Fibroblast of skin of abdomen (primary cell): Measurements from ENCODE around the gene PBX1.

Source experiments
- DNase-seq: peaks from one replicate; pipeline ENCODE4 v3.0.0-alpha.2; 2013

The PBX1 gene

DNA sequence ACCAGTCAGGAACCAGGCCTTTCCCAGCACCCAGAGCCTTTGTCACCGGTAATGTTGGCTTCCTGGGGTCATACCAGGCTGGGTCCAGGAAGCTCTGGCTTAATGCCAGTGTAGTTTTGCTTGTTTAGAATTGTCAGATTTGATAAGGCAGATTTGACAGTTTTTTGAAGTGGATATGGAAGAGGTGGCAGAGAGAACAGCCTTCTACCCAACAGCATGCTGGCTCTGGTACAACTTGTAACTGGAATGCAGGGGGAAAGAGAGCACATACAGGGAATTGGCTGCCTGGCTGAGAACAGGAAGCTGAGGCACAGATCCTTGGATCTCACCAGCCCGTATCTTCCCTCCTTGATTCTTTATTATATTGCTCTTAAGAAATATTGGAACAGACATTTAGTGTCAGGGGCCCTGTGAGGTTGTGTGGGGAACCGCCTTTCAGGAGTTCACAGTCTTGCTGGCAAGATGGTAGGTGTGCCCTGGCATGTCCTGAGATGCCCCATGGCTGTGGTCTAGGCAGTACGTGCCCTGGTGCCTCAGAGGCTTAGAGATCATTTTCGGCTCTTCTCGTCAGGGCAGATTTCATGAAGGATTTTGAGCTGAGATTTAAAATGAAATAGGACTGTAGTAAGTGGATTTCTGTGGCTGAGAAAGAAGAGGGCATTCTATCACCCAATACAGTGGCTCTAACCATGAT is 227.0 kb downstream of the PBX1 start:
- DNase-seq = no peak

DNA sequence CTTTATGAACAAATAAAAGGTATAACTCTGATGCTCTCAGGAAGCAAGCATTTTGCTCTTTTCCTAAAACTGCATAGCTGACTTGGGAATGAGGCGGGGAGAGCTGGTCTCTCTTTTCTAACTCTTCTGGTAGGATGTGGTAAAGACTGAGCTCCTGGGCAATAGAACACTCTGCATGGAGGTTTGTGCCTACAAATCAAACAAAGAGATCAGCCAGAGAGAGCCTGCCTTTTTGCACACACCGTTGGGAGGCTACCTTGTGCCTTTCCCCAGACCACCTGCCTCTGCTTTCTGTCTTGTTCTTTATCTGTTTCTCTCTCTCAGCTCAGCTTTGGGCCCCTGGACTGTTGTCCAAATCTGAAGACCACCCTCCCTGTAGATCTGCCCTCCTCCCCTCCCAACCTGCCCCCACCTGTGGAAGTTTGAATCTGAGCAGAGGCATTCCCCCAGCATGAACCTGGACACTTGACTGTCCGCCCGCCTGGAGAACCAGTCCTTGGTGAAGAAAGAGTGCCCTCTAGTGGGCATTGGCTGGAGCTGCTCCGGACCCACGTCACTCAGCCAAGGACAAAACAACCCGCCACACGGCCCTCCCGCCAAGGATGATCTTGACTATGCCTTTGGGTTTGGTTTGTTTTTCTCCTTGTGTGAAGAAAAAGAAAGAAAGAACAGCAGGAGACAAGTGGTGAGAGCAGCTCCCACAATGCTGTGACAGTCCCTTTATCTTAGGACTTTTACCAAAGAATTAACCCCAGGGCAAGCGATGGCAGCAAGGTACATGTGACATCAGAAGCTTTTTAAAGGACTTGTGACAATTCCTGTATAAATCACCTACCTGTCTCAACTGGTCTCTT is 228.2 kb downstream of the PBX1 start:
- DNase-seq = peak; percentile 75

DNA sequence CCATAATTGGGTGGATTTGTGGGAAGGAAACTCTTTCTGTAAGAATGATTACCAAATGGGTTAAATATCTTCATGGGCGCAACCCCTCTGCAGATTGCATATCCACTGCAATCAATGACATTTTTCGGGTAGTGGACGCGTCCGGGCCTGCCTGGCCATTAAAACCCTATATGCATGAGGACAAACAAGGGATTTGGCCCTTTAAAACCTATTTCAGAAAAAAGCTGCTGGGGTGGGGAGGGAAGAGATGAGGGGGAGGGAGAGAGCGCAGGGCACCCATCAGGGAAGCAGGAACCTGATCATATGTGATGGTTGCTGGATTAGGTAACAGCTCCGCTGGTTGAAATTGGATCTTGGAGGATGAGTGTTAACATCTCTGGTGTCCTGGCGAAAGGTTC is 228.8 kb downstream of the PBX1 start:
- no peak for DNase-seq

DNA sequence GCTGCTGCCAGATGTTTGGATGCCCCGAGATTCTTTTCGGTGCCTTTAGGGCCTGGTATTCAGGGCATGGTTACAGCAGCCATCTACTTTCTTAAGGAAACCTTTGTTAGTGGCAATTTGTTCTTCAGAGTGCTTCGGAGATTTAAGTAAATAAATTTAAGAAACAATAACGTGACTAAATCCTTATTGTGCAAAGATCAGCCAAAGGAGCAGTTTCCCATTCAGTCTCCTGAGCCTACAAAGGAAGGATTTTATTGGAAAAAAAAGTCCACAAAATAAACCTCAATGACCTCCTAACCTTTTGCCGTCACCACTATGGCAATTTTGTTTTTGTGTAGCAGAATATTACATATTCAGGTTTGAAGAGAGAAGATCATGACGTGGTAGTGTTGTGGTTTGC is 231.1 kb downstream of the PBX1 start:
- no peak for DNase-seq

DNA sequence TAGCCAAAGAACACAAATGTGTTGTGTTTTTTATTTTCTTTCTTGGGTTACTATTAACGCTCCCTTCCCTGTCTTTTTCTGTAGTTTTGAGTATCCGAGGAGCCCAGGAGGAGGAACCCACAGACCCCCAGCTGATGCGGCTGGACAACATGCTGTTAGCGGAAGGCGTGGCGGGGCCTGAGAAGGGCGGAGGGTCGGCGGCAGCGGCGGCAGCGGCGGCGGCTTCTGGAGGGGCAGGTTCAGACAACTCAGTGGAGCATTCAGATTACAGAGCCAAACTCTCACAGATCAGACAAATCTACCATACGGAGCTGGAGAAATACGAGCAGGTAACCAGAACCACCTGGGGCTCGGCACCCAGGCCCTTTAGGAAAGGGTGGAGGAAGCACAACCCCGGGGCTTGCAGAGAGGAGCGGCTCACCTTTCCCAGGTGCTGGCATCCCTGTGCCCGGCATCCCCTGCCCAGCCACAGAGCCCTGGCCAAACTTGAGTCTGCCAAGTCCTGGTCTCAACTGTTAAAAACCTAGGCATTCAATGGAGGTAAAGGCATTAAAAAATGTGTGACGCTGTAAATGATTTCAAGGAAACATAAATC is 233.5 kb downstream of the PBX1 start:
- no peak for DNase-seq

DNA sequence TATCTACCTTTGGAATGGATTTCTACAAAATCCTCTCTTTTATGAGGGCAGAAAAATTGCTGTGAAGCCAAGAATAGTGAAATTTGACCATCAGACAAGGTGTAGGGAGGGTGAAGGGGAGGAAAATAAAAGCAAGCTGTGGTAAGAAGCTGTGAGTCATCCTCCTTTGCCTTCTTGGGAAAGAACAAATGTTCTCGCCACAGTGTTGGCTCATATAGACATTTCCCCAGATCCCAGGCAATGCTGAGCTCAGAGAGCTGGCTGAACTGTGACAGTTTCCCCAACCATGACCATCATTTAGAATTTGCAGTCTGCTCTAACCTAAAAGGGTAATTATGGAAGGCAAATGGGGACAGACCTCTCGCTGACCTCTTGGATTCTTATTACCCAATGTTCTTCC is 235.4 kb downstream of the PBX1 start:
- peak; percentile 88 for DNase-seq

DNA sequence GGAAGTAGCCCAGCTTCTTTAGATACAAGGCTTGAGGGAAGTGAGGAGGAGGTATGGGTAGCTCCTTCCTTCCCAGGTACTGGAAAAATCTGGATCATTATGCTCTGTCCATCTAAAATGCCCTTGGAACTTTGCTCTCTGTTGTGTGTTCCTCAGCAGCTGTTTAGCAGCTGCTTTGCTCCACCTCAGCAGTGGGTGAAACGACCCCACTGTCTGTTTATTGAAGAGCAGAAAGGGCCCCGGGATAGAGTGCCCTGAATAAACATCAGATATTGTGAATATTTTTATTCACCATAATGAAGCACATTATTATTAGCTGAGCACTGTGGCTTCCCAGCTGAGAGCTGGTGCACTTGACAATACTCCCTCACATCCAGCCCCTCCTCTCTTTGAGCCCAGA is 237.9 kb downstream of the PBX1 start:
- no peak for DNase-seq

DNA sequence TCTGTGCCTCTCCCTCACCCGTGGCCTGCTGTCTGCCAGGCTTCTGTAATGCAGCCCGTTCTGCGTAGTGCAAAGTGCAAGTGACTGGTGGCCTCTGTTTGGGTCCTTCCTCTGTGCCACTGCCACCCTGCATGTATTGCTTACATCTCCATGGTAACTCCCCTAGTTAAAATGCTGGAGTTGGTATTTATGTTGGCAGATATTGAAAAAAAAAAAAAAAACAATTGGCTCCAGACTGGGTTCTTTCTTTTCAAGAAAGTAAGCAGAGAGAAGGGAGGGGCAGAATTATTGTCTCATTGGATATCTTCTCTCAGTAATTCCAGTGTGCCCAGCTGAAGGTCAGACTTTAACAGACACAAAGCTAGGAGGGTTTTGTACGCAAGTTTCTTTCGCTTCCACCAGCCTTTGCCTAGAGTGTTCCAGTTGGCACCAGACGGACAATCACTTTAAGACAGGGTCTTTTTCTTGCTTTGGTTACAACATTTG is 242.3 kb downstream of the PBX1 start:
- DNase-seq = no peak

DNA sequence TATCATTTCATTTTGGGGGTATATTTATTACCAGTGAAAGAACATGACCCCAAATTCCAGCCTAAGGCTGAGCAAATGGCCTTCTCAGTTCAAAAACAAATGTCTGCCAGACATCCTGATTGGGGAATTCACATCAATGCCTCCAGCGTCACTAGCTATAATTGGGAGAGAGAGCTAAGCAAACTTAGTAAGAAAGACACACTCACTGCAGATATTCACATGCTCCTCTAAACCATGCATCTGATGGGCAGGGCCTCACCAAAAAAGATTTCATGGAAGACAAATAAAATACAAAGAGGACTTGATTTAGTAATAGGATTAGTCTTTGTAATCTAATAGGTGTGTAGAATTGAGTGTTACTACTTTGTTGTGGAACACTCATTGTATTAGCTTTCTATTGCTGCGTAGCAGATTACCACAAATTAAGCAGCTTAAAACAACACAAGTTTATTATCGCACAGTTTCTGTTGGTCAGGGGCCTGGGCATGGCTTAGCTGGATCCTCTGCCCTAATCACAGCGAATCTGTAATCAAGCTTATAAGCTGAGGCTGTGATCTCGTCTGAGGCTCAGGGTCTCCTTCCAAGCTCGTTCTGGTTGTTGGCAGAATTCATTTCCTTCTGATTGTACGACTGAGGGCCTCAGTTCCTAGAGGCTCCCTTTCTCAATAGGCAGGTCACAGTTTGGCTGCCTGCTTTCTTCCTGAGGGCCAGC is 243.0 kb downstream of the PBX1 start:
- no peak for DNase-seq

DNA sequence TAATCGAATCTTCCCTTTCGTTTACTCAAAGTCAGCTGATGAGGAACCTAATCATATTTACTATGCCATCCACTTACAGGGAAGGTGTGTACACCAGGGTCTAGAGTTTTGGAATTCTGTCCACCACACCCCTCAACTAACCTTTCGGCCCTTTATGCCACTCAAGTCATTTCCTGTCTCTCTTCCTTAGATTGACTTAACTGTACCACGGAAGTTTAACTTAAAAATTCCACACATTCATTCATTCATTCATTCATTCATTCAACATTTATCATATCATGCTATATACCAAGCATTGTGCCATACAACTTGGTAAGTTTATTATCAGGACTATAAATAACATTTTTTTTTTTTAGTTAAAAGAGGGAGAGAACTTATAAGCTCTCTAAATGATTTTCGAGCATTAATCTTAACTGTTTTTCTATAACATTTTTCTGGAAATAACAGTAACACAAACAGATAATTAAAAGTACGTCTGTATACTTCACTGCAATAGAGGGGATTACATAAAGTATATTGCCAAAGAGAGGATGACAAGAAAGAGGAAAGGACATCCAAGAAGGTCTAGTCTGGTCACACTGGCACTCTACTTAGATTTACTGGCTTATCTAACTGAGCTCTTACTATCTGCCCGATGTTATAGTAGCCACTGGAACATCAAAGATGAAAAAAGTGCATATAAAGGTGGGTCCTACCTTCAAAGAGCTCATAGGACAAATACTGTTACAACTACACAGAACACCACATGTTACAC is 243.7 kb downstream of the PBX1 start:
- DNase-seq = no peak

DNA sequence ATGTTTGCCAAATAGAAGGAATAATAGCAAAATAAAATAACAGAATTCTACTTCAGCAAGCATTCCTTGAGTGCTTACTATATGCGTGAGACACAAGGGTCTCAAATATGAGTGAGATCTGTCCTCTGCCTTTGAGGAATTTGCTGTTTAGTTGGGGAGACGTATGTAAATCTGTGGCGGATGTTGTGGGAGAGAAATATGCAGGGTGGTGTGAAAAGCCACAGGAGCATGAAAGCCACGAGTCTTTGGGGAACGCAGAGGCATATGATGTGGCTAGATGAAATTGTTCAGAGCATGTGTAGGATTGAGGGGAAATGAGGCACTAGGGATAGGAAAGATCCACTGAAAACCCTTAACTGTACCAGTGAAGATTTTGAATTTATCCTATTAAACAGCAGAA is 244.4 kb downstream of the PBX1 start:
- DNase-seq = peak; percentile 90

DNA sequence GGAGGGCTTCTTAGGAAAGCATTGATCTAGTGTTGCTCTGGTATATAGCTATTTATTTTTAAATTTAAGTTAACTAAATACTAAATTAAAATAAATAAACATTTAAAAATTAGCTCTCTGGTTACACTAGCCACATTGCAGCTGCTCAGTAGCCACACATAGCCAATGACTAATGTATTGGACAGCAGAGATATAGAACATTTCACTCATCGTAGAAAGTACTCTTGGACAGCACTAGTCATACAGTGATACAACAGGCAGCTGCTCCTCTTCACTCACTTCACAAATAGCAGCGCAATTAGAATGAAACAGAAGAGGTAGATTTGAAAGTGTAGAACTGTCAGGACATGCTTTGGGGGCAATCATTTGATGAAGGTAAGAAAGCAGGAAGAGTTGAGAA is 245.4 kb downstream of the PBX1 start:
- peak; percentile 31 for DNase-seq

DNA sequence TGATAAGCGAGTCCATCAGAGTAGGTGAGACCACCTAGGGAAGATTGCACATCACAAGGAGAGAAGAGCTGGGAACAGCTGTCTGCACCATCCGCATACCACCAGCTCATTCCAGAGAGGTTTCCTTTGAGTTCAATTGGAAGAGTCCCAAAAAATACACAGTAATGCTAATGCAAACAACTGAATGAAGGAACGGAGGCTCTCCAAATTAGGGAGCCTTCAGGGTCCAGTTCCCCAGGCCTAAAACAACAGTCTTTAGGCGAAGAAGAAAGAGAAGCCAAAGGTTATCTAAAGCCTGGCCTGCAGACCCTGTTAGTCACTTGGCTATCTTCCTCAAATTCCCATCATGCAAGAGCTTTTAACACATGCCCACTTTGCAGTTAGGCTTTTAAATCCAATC is 246.4 kb downstream of the PBX1 start:
- peak; percentile 31 for DNase-seq

DNA sequence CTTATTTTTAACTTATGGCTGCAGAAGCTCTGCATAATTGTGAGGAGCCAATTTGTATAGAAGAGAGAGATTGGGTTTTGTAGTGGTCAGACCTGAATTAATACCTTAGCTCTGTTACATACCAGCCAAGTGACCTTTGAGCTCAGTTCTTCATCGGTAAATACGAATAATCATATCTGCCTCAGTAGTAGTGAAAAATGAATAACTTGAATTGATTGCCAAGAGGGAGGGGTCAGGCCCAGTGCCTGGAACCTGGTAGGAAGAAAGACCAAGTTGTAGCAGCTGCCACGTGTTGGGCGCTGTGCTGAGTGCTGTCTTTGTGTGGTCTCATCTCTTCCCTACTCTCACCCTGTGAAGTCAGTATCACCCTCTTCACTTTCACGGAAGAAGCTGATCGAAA is 247.5 kb downstream of the PBX1 start:
- no peak for DNase-seq

DNA sequence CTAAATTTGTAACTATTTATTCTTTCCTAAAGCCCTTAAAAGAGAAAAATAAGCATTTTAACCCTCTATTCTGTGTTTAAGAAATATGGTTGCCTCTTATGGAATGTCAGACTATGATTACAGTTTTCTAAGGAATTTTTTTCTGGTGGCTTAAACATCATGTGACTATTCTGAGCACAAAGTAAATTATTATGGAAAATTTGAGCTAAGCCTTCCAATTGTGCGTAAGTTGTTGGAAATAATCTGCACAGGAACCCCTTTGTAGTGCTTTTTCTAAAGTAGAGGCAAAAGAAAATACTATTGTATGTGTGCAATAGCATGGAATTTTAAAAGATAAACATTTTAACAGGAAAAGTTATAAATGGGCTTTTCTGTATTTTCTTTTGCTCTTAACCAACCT is 254.8 kb downstream of the PBX1 start:
- no peak for DNase-seq

DNA sequence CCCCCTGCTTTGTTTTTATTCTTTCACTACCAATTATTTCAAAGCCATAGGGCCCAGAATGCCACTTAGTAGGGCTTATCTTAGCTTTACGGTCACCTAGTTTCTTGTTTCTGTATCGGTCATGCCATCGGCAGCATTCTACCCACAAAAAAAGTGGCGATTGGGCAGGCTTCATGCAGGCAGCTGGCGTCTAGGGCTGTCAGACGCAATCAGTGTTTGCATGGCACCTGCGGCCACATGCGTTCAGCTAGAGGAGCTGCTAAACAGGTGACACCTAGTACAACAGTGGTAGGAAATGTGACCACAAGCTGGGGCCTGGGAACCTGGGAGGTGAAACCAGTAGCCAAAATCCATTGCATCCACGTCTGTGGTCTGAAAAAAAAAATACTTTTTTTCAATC is 262.7 kb downstream of the PBX1 start:
- DNase-seq = no peak

DNA sequence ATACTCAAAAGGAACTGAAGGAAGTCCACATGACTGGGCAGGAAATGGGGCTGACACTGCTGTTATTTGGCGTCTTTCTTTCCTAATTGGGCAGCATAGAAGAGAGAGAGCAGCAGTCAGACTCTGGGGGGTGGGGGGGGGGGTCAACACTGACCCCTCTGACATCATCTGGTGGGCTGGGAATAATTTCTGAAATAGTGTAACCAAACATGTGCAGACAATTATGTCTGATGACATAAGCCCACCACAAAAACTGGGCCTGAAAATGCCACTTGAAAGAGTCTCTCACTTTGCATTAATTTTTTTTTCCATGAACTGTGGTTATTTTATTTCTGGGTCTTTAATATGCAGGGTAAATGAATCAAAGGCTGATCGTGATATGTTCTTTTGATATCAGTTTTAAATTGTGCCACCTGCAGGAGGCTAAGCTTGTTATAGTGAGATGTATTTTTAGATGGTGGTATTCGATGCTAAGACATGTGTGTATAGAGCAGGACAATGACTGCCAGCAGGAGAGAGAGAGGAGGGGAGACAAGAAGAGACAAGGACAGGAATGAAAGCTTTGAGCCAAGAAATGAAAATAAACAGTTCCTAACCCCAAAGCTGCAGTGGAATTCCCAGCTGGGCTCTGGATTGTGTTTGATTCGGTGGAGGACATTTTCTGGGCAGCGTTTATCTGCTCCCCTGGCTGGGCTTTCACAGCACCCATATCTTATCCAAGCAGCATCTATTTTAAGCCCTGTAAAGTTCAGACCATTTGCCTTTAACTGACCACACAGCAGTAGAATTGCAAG is 264.7 kb downstream of the PBX1 start:
- peak; percentile 59 for DNase-seq

DNA sequence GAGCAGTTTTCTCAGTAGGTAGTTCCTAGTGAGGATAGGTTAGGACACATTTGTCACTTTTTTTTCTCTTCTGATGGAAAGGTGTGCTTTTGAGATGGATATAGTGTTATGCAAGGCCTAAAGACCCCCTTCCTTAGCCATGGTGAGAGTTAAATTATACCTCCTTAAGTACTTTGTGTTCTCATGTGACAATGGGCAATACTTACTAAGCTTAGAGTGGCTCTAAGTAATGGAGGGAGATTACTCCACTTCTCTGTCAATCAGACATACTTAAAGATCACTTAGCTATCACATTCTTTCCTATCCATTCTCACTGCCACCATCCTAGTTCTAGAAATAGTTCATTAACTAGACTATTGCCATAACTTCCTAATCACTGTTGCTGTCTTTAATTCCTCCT is 265.6 kb downstream of the PBX1 start:
- no peak for DNase-seq

DNA sequence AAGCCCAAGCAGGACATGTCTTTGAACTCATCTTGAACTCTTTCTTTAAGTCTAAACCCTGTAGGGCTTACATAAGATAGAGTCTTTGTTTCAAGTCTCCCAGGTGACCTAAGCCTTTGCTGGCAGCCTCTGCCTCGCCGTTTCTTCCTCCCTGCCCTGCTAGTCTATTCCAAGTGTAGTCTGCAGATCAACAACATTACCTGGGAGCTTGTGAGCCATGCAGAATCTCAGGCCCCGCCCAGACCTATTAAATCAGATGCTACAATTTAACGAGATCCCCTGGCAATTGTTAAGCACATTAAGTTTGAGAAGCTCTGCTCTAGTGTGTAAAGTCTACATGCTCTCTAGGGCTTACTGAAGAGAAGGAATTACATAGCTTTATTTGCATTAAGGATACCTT is 271.6 kb downstream of the PBX1 start:
- DNase-seq = no peak

DNA sequence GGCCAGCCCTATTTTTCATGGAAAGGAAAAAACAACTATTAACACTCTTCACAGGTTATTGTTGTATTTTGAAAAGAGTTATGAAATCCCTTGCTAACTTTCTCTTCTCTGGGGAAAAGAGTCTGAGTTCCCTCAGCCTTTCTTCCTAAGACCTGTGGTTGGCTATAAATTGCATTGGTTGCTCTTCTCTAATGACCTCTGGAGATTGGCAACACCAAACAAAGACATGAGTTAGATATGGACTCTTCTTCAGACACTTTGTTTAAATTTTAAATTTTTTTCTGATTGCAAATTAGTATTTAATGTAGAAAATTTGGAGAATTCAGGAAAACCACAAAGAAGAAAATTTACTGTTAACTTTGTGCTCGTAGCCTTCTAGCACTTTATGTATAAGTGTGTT is 275.7 kb downstream of the PBX1 start:
- peak; percentile 28 for DNase-seq

DNA sequence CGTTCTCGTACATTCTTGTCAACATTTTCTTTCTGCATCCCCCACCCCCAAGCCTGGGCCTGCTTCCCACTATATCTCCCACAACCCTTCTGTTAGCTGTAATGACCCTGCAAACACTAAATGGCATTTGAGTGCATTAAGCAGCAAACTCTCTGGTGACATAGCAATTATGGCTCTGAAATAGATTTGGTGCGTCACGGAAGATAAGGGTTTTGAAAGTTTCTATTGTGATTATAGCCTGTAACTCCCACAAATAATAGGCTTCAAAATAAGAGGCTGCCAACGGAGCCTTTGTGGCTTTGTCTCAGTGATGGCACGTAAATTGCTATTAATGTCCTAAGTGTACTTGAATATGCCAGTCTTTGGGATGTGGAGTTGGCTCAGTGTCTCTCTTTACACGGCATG is 277.6 kb downstream of the PBX1 start:
- no peak for DNase-seq
